GM23248 (cell line): ENCODE measurements around the gene MAP2K7.

Experiments used
- EZH2 ChIP-seq: fragments of 200-600 bp; sonication (generic); IDR thresholded peaks from 2 replicates; pipeline ENCODE4 v1.6.1; 2018; ENCODE audit warnings: antibody characterized with exemption, mild to moderate bottlenecking; ENCODE audit not compliant: insufficient read depth, poor library complexity, severe bottlenecking
- EZH2phosphoT487 ChIP-seq: fragments of 200-600 bp; sonication (generic); IDR thresholded peaks from 2 replicates; pipeline ENCODE4 v1.6.1; 2018; ENCODE audit warnings: antibody characterized with exemption, moderate library complexity, mild to moderate bottlenecking, low read depth; ENCODE audit not compliant: insufficient read depth

DNA sequence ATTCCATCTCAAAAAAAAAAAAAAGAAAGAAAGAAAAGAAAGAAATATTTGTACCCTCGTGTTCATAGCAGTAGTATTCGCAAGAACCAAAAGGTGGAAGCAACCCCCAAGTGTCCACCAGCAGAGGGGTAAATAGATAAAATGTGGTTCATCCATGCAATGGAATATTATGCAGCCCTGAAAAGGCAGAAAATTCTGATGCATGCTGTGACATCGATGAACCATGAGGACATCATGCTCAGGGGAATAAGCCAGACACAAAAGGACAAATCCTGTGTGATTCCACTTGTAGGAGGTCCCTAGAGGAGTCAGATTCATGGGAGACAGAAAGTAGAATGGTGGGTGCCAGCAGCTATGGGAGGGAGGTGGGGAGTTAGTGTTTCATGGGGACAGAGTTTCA is 21.8 kb upstream of the MAP2K7 start:
- TF ChIP-seq EZH2 (no peak), EZH2phosphoT487 (no peak)
